NCI-H2227 (cell line): Measurements from ENCODE around the gene CFAP161.

ENCODE experiments used
- DNase-seq: peaks from one replicate; lab custom pipeline; 2025; ENCODE audit not compliant: unreplicated experiment; lab: John Stamatoyannopoulos, UW

Gene CFAP161, protein sequence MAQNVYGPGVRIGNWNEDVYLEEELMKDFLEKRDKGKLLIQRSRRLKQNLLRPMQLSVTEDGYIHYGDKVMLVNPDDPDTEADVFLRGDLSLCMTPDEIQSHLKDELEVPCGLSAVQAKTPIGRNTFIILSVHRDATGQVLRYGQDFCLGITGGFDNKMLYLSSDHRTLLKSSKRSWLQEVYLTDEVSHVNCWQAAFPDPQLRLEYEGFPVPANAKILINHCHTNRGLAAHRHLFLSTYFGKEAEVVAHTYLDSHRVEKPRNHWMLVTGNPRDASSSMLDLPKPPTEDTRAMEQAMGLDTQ

DNA sequence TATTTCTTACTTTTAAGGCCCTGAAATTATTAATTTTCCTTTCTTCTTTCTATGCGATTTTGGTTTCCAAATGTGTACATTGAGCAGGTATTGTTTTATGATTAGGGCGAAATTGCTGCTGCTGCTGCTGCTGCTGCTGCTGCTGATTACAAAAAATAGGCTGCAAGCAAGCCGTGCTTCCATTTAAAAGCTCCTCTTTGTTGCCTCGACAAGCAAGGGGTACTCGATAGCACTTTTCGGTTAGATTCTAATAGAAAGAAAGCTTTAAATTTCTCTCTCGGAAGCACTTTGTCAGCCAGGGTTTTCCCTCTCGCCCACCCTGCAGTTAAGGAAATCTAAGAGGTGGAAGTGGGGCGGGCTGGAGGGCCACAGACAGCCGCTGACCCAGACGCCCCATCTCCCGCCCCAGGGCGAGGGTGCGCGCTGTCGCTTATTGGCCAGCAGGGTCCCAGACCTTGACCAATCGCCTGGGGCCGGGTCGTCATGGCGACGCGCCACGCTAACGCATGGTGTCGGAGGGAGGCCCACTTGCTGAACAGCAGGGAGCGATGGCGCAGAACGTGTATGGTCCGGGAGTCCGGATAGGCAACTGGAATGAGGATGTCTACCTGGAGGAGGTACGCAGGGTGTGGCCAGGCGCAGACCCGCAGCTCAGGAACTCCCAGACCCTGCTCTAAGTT is at the start of gene CFAP161:
CFAP161 (plus strand) TSS at position 489 of the 680 bp plus-strand sequence; CDS start at position 549, 60 bp downstream.
- DNase-seq: peak; percentile 90

DNA sequence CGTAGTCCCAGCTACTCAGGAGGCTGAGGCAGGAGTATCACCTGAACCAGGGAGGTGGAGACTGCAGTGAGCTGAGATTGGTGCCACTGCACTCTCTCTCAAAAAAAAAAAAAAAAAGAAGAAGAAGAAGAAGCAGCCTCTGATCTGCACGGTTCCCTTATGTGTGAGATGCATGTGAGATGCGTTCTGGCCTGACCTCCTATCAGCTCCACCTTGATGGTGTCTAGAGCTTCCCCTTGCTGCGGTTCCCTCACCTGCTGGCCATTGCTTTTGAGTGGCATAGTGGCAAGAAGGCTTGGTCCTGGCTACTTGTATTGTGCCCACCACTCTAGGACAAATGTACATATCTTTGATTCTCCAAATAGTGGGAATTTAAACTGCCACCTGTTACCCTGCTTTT is 49.4 kb upstream of the CFAP161 start:
- no peak for DNase-seq

DNA sequence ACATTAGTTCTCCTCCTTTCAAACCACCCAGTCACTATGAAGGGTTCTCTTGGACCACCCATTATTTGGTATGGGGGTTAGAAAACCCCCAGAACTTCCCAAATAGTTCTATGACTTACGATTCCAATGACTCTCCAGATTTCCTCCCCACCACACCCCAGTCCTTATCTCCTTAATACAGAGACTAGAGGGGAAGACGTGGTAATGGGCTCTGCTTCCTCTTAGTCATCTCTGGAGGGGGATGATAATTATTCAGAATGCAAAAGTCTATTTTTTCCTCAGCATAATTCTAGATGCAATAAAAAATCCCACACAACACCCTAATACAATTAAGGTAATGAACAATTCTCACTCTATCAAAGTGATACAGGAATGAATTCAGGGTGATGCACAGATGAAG is 48.9 kb upstream of the CFAP161 start:
- no peak for DNase-seq

DNA sequence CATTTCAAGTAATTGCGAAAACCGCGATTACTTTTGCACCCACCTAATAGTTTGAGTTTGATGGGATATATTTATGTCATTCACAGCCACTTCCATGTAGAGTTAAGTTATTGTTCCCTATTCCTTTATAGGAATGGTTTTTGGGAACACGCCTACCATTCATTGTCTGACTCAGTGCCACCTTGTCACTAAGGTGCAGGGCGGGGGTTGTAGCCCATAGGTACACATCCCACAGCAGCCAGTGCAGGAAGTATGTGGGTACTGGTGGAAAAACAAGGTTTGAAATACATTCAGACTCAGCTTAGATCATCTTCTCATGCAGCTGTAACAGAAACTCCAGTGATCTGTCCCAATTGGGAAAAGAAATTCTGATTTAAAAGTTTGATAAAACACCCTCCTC is 48.2 kb upstream of the CFAP161 start:
- DNase-seq: no peak

DNA sequence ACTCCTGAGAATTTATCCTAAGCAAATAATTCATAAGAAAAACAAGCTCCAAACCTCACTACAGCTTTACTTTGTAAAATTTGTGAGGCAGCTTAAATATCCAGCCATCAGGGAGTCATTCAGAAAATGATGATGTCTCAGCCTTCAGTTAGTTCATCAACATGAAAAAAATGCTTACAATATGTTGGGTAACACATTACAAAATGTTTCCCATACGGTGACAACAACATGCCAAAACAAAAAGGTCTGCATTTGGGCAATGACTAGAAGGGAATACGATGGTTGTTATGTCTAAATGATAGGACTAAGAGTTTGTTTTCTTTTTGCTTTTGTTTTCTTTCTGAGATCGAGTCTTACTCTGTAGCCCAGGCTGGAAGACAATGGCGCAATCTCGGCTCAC is 47.0 kb upstream of the CFAP161 start:
- no peak for DNase-seq

DNA sequence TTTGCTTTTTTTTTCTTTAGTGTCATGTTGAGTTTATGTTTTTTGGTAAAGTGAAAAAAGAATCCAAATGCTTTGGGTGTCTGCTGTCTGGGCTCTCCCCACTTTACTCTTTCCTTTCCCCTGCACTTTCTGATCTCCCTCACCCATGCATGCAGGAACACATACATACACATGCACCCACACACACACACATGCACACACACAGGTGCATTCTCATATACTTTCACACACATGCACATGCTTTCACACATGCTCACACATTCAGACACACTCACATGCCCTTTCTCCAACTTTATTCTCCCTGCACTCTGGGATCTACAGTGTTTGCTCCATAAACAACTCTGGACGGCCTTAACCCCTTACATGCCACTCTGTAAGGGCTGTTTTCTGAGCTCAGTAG is 46.4 kb upstream of the CFAP161 start:
- no peak for DNase-seq

DNA sequence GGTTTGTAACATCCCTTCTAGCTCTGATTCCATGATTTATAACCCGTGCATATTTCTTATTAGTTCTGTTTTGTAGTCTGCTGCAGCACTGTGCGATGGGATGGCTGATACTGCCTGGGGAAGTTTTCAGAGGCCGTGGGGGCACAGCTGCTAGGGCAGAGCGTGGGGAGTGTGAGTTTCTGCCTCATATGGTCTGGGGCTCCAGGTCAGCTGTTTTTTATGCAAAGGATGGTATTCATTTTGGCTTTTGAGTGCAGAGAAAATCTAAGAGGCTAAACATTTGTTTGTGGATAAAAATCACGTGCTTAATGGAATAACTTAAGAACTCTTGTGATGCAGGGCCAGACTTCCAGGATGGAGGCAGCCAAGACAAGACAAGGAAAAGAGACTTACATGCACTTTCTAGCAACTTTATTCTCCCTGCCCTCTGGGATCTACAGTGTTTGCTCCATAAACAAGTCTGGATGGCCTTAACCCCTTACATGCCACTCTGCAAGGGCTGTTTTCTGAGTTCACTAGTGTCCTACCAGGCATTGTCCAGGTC is 45.5 kb upstream of the CFAP161 start:
- DNase-seq: no peak

DNA sequence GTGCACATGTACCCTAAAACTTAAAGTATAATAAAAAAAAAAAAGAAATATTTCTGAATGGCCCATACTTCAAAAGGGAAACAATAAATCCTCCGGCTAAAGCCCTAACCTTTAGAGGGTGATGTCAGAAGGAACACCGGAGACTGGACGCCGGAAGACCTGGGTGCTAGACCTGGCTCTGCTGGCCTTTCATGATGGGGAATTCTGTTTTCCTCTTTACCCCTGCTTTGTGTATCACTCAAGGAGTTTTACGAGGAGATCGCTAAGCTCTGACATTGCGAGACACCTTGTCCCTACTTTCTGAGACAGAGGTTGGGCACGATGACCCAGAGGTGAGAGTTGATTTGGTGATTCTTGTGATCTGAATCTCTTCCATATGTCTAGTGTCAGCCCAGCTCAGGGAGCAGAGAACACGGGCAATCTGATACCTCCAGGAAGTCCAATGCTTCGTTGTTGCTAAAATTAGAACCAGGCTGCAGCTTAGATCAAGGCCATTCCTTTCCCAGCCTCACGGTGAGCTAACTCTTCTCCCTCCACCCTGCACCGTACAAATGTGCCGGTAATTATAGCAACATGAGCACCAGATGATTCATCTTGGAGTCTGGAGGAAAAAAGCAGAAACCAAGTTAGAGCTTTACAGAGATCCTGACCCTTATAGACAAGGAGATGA is 42.0 kb upstream of the CFAP161 start:
- peak; percentile 56 for DNase-seq

DNA sequence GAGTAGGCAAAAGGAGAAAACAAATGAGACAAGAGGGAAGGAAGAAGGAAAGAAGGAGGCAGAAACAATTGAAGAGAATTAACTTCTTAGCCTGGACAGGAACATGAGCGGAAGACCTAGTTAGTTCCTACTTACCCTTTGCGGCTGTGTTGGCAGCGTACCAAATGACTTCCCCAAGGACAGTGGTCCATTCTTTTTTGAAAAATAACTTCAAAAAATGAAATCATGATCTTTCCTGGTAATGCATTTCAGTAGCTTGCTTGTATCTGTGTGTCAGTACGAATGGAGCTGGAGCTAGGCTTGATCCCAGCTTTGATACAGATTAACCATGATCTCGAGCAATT is 41.5 kb upstream of the CFAP161 start:
- no peak for DNase-seq

DNA sequence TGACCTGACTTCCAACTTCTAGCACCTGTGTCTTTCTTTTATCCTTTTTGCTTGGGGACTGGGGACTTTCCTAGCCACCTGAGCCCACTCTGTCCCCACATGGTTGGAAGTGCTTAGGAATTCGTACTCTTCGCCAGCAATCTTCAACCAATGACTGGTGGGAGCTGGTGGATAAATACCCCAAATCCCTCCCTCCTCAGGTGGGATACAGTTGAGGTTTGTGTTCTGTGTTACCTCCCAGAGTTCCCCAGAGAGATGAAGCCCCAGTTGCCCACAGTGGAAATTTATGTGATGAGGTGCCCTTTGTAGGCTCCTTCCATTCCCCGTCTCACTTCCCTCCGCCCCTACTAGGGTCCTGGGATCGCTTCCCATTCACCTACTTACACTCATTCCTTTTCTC is 40.1 kb upstream of the CFAP161 start:
- no peak for DNase-seq

DNA sequence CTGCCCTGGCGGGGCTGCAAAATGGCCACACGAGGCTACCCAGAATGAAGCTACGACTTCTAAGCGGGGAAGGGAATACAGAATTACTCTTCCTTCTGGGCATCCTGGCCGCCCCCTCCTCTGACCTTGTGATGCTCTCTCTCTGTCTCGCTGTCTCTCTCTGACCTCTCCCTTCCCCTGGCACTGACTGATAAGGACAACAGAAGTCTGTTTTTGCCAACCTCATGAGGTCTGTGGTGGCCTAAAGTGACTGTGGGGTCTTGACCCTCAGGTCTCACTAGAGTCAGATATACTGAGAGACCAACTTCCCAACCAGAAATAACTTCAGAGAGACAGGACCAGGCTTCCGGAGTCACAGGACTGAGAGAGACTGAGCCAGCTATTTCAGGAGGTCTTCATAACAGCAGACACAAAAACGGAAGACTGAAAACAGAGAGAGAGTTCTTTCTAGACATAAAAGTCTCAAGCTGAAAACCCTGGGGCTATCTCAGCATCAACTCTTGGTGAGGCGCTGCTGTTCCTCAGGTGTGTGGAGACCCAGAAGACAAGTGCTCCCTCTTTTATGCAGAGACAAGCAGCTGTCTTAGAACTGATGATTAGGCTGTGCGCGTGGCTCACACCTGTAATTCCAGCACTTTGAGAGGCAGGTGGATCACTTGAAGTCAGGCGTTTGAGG is 38.2 kb upstream of the CFAP161 start:
- DNase-seq: no peak

DNA sequence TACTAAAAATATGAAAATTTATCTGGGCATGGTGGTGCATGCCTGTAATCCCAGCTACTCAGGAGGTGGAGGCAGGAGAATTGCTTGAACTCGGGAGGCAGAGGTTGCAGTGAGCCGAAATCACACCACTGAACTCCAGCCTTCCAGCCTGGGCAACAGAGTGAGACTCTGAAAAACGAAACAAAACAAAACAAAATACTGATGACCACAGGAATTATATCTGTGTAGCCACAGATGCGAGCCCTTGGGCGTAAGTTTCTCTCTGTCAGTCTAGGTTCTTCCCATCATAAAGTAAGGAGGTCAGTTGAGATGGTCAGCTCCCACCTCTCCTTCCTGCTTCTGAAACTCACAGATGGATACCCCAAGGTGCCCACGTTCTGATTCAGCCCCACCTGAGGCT is 37.7 kb upstream of the CFAP161 start:
- DNase-seq: no peak

DNA sequence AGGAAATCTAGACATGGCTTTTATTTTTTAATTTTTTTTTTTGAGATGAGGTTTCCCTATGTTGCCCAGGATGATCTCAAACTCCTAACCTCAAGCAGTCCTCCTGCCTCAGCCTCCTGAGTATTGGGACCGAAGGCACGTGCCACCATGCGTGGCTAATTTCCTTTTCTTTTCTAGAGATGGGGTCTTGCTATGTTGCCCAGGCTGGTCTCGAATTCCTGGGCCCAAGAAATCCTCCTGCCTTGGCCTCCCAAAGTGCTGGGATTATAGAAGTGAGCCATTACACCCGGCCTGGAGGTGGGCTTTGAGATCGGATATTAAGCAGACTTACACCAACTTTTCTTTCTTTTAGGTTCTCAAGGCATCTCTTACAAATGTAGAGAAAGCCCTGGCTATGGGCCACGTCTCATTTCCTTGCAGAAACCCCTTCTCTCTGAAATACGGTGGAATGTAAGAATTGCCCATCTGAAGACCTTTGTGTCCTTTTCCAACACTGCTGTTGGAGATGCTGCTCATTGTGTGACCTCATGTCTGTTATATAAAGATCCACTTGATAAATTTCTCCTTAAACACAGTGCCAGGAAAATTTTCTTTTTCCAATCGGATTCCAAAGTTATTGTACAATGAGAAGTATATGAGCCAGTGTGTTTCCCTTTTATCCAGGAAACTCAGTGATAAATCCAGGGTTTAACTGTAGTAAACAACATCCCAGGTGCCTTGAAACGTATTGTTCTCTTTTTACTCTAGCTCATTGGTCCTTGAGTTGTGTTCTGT is 36.8 kb upstream of the CFAP161 start:
- no peak for DNase-seq

DNA sequence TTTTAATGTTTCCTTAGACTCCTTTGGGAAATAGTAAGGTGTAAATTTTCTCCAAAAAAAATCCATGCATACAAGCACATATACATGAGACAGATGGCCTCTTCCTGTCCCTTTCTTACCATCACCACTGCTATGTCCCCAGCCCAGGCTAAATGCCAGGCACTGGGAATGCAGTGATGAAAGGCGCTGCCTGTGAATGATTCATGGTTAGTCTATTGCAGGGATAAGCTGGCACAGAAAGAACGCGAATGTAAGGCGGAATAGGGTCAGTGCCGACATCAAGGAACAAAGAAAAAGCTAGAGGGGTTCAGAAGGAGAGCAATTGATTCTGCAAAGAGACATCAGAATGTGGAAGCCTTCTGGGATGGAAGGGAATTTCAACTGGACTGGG is 36.2 kb upstream of the CFAP161 start:
- DNase-seq: no peak

DNA sequence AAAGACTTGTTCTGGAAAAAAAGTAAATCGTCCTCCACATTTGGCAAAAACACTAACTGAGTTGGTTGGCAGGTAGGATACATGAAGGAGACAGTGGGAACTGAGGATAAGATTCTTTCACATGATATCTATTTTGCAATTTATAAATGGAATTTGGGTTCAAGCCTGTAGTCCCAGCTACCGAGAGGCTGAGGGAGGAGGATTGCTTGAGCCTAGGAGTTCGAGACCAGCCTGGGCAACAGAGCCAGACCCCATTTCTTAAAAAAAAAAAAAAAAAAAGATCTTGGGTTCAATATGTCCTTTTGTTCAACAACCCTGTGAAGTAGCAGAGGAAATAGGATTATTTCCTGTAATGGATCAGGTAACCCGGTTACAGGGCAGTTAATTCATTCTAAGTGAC is 35.7 kb upstream of the CFAP161 start:
- DNase-seq: no peak

DNA sequence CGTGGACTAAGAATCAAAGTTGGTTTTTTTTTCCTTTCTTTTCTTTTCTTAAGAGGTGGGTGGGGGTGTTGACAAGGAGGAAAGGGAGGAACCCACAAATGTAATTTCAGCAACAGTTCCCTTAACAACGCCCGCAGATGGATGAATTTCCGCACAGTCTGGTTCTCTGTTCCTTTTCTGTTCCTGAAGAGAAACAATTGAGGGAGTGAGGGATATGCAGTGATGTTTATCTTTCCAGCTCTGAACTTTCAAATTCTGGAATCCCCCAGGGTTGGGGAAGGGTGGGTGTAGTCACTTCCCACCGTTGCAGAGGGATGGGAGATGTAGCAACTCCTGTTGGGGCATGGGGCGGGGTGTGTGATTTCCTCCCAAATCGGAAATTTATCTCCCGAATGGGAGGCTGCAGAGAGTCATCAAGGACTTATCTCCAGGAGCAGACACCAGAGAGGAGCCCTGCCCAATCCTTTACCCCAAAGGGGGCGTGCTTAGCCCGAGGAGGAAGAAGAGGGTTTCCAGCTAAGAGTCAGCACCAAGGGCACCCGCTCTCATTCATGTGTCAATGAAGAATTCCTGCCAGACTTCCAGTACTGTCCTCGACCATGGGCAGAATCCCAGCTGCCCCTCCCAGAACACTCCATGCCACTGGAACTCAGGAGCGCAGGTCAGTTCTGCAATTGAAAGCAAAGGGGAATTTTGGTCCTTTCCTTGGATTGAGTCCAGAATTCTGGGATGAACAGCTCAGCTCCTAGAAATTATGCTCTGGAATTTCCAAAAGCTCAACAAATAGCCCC is 35.0 kb upstream of the CFAP161 start:
- DNase-seq: no peak

DNA sequence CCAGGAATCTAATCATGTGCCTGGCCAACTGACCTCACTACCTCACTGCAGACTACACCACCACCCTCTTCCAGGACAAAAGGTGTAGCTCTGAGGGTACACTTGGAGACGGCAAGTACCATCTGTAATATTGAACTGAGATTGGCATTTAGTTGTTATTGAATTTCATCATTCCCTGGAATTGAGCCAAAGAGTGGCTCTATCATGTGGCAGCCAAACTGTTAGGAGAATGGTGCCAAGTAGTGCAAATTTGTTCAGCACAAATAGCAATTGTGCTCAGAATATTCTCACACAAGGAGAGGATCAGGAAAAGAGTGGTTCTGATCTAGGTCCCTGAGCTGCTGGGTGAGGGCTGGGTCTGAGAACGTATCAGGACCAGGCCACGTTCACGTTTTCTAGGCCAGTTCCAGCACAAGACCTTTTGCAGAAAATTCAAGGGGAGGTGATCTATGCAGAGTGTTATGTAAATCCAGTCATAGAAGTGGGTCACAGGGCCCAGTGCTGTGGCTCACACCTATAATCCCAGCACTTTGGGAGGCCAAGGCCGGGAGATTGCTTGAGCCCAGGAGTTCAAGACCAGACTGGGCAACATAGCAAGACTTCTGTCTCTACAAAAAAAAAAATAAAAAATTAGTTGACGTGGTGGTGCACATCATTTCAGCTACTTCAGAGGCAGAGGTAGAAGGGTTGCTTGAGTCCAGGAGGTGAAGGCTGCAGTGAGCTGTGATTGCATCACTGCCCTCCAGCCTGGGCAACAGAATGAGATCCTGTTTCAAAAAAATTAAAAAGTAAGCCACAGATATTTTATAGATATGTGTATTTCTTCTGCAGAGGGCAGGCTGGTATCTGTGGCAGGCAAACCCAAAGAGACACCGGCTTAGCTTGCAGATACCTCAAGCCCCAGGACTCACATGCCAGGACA is 31.9 kb upstream of the CFAP161 start:
- DNase-seq: no peak

DNA sequence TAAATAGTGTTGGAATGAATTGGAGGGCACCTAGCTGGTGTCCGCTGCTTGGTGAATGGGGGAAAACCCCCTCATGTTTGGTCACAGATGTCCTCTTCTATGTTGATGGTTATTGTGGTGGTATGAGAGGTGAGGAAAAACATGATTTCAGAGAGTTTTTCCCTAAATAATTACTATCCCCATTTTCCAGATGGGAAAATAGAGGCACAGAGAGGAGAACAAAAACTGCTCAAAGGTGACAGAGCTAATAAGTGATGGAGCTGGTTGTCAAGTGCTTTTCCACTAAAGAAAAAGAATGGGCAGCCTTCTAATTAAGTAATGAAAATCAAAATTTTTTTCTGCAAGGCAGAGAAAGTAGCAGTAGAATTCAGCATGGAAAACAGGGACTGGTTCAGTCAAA is 30.2 kb upstream of the CFAP161 start:
- no peak for DNase-seq

DNA sequence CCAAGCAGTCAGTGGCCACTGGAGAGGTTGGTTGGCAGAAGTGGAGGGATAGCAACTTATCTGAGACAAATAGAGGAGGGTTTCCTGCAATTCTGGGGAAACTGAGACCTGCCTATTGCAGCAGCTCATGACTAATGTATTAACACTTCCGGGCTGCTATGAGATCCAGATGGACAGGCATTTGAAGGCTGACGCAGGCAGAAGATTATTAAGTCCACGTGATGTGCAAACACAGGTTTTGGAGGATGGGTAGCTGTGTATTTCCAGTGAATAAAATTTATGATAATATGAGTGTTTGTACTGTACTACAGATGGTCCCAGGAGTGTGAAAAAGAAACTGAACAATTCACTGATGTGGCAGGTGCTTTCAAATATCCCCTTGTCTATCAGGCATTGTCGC is 28.5 kb upstream of the CFAP161 start:
- no peak for DNase-seq
